ENCODE measurements around the gene ATP1A1. TPM values are rescaled to one million over a fixed set of nuclear protein-coding genes. Genes with fewer than 3 reads are reported as not detected.

The ATP1A1 gene
- total RNA-seq, 3 donors from 2014 or later (not counting 1 experiment from before 2014, with no cell fraction given), result 134 to 144 (median 140) TPM

Other genes with a start within 250 kb of the ATP1A1 start
- gene CD58, start 197.8 kb downstream of the ATP1A1 start, total RNA-seq, result 10 to 100 TPM; 27.4 to 34.0 (median 28.6) TPM

Measured in natural killer cell (primary cell).